GM21381 (cell line): ENCODE measurements around the gene OR10A5.
"Not testable (repeated sequence)": the region's sequence is repeated elsewhere in the genome, so short reads cannot be mapped to it uniquely, and the experiment has no call there.

Experiments
- ATAC-seq: cut with Tn5 transposase; IDR thresholded peaks from one replicate; pipeline ENCODE4 v1.9.1; 2021; ENCODE audit warnings: mild to moderate bottlenecking, moderate library complexity; ENCODE audit not compliant: unreplicated experiment

OR10A5 gene

DNA sequence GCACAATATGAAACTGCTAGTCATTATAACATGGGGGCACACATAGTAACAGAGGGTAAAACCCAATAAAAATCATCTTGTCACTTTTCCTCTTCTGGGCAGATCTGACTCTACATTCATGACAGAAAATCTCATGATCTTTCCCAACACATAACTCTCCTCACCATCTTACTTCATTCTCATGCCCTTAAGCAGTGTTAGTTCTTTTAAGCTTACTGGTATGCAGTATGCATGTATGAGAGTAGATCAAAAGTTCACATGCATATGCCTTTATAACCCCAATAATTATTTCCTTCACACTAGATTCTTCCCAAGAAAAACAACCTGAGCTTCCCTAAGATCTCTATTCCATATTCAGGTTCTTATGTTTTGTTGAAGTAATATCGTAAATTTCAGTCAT, 25.8 kb downstream of the OR10A5 start:
- ATAC-seq: no peak

GRCh38 chr11:6875761-6876160, 30.3 kb downstream of the OR10A5 start:
- ATAC-seq: no peak

DNA sequence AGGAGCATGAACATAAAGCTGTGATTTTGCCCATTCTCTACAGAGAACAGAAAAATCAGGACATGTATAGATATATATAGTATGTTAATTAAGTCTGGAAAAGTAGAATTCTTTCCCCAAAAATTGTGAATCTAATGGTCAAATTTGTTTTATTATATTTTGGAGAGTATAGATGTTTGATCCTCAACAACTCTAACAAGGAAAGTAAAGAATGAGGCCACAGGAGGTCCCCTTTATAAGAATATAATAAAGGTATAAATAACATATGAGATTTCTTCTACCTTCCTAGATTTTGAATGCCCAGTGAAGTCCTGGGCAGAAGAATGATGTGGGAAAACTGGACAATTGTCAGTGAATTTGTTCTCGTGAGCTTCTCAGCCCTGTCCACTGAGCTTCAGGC, 30.8 kb downstream of the OR10A5 start, which contains the start of gene OR10A4:
Gene OR10A4, plus strand, starts transcription at position 301 of the 400 bp plus-strand sequence. Its CDS starts 23 bp downstream, at position 324.
- ATAC-seq: no peak

DNA sequence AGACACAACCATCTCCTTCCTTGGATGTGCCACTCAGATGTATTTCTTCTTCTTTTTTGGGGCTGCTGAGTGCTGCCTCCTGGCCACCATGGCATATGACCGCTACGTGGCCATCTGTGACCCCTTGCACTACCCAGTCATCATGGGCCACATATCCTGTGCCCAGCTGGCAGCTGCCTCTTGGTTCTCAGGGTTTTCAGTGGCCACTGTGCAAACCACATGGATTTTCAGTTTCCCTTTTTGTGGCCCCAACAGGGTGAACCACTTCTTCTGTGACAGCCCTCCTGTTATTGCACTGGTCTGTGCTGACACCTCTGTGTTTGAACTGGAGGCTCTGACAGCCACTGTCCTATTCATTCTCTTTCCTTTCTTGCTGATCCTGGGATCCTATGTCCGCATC, 31.4 kb downstream of the OR10A5 start:
- ATAC-seq: no peak

GRCh38 chr11:6882751-6883150, 37.3 kb downstream of the OR10A5 start:
- ATAC-seq: no peak

- ATAC-seq: not testable (repeated sequence)
Measured at GRCh38 chr11:6887711-6888110, 42.2 kb downstream of the OR10A5 start.

GRCh38 chr11:6888830-6889229, 43.3 kb downstream of the OR10A5 start:
- no peak for ATAC-seq

DNA sequence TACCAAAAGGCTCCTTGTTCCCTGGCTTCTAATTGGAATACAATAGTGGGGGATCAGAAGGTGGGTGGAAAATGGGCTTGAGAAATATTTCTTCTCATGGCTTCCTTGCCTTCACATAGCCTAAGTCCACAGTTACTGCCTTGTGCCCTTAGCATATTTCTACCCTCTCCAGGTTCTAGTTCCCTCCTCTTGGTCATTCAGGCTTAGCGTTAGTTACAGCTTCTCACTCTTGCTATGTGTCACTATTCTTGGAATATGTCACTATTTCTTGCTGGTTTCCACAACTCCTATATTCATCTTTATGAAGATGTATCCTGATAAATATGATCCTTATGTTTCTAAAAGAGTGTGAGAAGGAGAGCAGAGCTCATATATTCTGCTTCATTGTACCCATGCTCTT, 44.4 kb downstream of the OR10A5 start:
- ATAC-seq: no peak

GRCh38 chr11:6892400-6892799, 46.9 kb downstream of the OR10A5 start, which contains the start of gene OR2D2:
TSS of gene OR2D2 (minus strand) at chr11:6892500. CDS start at chr11:6892500, 0 bp downstream.
- no peak for ATAC-seq

GRCh38 chr11:6894097-6894496, 48.6 kb downstream of the OR10A5 start:
- ATAC-seq: no peak

DNA sequence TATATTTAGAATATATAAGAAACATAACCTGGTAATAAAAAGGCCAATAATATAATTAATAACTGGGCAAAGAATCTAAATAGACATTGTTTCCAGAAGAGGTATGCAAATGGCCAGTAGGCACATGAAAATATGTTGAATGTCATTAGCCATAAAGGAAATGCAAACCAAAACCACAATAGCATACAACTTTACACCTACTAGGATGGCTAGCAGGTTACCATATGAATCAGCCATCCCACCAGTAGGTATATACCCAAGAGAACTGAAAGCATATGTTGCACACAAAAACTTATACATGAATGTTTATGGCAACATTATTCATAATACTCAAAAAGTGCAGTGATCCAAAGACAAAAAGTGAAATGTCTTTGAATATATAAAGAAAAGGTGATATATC, 49.5 kb downstream of the OR10A5 start:
- peak; percentile 82 for ATAC-seq
